Measurements from ENCODE around the gene NFYC.

- TF ChIP-seq TAF1 (IDR thresholded peaks at IDR 0.05; ENCODE audit: borderline replicate concordance, insufficient read depth, low read length) (no peak), REST (IDR thresholded peaks at IDR 0.05; ENCODE audit: insufficient read depth in 1 of 2, low read depth in 2 of 2, low read length in 2 of 2) (no peak), SIN3A (IDR thresholded peaks at IDR 0.05; ENCODE audit: borderline replicate concordance, insufficient read depth, low read length) (no peak), FOXP2 (optimal IDR thresholded peaks at IDR 0.05; ENCODE audit: borderline replicate concordance, extremely low read depth, extremely low read length, insufficient read depth) (no peak), POLR2AphosphoS5 (IDR thresholded peaks at IDR 0.05; ENCODE audit: low read depth, low read length) (no peak)
Measured at GRCh38 chr1:40797668-40798010, 106.1 kb downstream of the NFYC start.

Measured in PFSK-1 (cell line).